Fibroblast of villous mesenchyme (primary cell): ENCODE measurements around the gene LRIG1. TPM values are rescaled to one million over a fixed set of nuclear protein-coding genes. Genes with fewer than 3 reads are reported as not detected.

ENCODE experiments used
- DNase-seq: peaks from one replicate; pipeline ENCODE4 v3.0.0-alpha.2; 2010; ENCODE audit warnings: low read depth
- H3K4me3 ChIP-seq: 2 replicates; pipeline ENCODE4 v1.5.1; 2011; ENCODE audit warnings: low read depth, mild to moderate bottlenecking, low read length
- total RNA-seq: library from RNA; depleted of rRNA; stranded (reverse); fragments of >200 nt; gene quantifications from 2 replicates; pipeline ENCODE4 v1.2.3, GENCODE V29; 2012
- TF ChIP-seq, protein P1 (sequence below): IDR thresholded peaks from 2 replicates; pipeline ENCODE4 v1.5.1; 2012; ENCODE audit warnings: low read depth, mild to moderate bottlenecking, low read length; ENCODE audit not compliant: insufficient read depth

LRIG1 gene
- total RNA-seq, 1 donor = 10.4 TPM

DNA sequence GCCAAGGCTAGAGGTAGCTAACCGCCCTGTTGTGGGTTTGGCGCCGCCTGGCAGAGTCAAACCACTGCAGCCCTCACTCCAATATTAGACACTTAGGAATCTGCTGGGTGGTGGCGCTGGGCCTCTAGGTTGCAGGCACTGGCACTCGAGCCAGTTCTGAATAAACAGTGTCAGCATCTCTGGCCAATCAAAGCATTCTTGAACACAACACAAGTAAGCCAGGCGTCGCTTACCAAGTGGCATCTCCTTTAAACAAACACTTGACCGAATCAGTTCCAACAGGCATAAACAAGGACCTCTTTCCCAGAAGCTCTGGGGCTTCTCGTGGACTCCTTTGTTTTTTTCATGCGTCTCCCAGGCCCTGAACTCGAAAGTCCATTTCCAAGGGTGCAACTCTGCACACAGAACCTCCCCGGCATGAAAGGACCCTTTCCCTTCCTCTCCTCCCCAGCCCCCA lies 82.3 kb downstream of the LRIG1 start:
- no peak overlapping the region for H3K4me3 ChIP-seq
- no peak for DNase-seq
- TF ChIP-seq, protein P1, sequence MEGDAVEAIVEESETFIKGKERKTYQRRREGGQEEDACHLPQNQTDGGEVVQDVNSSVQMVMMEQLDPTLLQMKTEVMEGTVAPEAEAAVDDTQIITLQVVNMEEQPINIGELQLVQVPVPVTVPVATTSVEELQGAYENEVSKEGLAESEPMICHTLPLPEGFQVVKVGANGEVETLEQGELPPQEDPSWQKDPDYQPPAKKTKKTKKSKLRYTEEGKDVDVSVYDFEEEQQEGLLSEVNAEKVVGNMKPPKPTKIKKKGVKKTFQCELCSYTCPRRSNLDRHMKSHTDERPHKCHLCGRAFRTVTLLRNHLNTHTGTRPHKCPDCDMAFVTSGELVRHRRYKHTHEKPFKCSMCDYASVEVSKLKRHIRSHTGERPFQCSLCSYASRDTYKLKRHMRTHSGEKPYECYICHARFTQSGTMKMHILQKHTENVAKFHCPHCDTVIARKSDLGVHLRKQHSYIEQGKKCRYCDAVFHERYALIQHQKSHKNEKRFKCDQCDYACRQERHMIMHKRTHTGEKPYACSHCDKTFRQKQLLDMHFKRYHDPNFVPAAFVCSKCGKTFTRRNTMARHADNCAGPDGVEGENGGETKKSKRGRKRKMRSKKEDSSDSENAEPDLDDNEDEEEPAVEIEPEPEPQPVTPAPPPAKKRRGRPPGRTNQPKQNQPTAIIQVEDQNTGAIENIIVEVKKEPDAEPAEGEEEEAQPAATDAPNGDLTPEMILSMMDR = no peak

DNA sequence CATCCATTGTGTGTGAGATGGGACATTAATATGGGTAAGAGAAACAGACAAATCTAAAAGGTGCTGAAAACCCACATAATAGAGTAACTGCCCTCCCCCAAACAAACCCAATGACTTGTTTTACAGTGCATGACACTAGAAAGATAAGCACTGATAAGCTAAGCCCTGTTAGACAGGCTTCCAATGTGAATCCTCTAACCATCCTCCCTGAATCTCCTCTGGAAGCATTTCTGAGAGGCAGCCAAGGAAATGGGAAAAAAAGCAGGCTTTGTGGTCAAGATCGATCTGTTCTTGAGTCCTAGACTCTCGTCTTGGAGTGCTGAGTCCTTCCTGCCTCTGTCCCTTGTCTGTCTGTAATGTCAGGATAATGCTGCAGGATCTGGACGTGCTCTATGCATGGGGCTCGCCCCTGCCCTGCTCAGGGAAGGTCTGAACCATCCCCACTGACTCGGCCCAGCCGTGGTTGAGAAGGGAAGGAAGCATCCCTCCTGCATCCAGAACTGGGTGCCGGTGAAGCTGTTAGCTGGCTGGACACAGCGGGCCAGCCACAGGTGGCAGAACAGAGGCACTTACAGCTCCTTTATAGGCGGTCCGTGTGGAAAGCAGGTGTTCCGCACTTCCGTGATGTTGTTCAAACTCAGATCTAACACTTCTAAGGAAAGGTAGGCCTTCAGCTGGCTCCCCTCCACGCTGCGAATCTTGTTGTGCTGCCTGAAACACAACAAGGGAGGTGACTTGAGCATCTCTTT lies 84.1 kb downstream of the LRIG1 start:
- peak; percentile 76 for DNase-seq
- TF ChIP-seq, protein P1 = no peak
- no peak overlapping the region for H3K4me3 ChIP-seq

DNA sequence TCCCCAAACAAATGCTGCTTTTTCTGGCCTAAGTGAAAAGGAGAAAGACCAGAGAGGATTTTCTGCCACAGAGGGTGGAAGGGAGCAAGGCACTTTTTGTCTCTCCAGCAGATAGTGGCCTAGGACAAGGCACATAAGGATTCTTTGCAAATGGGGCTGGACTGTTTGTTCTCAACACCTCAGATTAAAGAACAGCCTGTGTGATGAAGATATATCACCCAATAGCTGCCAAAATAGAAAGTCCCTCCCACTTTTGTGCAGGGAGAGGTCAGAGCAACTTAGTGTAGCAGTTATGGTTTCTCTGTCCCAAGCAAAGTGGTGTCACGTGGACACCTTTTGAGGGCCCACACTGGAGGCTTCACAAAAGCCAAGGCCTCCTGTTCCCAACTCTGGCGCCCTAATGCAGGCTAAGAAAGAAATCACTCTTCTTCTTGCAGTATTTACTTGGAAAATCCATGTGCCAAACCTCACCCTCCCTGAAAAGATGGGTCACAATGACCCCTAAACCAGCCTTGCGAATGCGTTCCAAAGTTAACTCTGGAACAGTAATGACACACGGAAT lies 84.9 kb downstream of the LRIG1 start:
- DNase-seq = no peak
- no peak overlapping the region for H3K4me3 ChIP-seq
- TF ChIP-seq, protein P1 = no peak

DNA sequence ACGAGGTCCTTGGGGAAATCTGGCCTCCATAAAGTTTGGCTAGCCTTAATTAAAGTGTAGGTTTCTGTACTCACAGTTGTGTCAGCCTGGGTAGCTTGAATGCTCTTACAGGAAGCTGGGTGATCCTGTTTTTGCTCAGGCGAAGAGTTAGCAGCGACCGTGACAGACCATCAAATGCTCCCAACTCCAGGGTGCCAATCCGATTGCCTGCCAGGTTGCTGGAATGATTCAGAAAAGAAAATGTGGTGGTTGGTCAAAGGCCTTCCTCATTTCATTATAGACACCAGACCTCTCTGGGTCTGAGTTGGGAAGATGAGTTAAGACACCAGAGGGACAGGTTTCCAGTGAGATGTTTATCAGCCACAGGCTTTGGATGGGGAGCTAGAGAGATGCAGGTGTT lies 86.0 kb downstream of the LRIG1 start:
- no peak overlapping the region for H3K4me3 ChIP-seq
- TF ChIP-seq, protein P1 = no peak
- DNase-seq = no peak

DNA sequence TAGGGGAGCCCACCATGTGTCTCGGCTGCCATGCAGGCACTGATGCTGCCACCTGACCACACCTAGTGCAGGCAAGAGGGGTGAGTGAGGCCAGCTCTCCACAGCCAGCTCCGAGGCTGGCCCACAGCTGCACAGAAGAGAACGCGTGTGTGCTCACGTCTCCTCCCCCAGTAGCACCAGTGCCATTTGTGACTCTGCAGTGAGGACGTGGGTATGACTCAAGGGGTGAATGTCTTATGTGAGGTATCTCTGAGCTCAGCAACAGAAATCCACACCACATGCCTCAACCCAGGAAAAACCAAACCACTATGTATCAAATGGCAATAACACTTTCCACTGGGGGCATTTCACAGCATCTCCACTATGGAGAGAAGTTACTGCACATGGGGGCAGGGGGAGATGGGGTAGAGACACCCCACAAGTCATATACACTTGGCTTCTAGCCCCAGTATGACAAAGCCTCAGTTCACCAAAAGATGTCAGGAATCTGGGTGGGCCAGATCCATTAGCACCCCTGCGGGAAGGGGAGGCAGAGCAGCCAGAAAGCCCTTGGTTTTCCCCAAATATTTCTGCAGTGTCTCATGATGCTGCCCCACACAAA lies 87.6 kb downstream of the LRIG1 start:
- peak; percentile 51 for DNase-seq
- TF ChIP-seq, protein P1 = no peak
- no peak overlapping the region for H3K4me3 ChIP-seq

DNA sequence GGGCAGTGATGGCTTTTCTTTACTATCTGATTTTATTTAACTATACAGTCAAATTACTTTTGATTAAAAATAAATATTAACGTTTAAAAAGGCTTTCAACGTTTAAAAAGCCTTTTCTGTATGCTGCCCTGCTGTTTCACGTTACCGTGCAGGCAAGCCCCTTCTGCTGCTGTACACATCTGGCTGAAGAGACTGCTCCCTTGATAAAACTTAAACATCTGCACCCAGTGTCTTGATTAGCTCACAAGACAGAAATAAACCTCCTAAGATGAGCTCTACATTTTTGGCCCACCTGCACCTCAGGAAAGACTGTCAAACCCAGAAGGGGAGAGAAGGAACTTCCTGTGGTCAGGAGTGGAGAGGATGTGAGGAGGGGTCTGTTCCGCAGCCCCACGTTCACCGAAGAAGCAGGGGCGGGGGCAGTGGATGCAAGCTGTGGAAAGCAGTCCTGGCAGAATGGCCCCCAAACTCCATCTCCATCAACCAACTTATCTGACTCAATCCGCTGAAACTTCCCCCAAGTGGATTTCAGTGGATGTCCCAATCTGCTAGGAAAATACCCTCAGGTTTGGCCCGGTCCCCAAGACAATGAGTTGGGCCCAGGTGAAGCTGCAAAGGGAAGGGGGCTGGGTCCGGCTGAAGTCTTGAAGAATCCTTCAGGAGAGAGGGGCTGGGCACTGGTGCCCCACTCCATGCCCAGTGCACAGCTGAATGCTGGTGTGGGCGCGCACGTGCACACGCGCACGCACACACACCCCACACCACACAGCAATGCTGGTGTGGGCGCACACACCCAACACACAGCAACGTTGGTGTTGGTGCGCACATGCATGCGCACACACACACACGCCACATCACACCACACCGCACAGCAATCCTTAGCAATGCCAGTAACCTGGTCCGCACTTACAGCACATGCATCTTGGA lies 88.6 kb downstream of the LRIG1 start:
- TF ChIP-seq, protein P1 = no peak
- no peak for DNase-seq

More for the DNA sequence above, 88.6 kb downstream of the LRIG1 start:
- no peak overlapping the region for H3K4me3 ChIP-seq
